ENCODE data around the gene KMT2C. TPM values are rescaled to one million over a fixed set of nuclear protein-coding genes. Genes with fewer than 3 reads are reported as not detected.

Gene KMT2C
- total and polyA plus RNA-seq, 10 of the 15 experiments (the other 5 are each of a cell fraction or from before 2014, with no cell fraction given), result 3.3 to 45.2 (median 19.2) TPM

DNA sequence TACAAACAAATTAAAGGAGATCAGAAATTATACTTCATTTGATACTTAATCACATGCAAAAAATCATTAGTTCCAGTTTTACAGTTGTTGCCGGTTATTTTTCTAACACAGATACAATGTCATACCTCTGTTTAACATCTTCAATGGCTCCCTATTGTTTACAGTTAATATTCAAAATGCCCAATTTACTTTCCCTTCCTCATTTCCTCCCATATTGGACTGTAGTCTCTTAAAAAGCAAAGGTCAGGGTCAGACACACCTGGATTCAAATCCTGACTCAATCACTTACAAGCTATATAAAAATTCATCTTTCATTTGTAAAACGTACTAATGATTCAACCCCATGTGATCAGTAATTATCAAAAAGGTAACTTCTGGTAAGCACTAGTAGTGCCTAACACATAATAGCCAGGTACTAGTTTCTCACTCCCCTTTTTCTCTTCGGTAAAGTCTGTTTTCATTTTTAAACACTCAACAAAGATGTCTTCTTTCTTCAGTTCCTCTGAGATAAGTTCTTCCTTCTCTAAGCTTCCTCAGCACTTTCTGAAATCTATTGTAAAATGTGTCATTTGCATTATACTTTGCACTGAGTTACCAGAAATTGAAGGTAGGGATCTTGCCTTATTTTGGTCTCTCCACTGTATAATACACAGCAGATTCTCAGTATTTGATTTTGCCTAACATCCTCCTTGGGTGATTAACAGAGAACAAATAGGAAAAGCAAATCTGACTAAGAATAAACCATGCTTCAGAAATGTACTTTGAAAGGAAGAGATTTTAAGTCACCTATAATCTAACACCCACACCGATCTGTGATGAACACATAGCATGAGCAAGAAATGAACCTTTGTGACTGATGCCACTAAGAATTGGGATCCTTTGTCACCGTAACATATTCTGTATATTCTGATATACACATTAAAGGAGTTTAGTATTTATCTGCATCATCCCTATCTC lies 16.1 kb downstream of the KMT2C start:
- DNase-seq (ENCODE audit: low read depth, low spot score), result no peak
- intact Hi-C loops (cut with micrococcal nuclease; ENCODE audit: unreplicated experiment), result no loop called here
- Histone ChIP-seq H3K4me3 (0 out of 2 replicates have a peak overlapping the region, but pooled peaks have one; percentile 6), H3K4me2 (ENCODE audit: control insufficient read depth, insufficient read depth) (peak overlapping the region; percentile 30), H2AFZ (ENCODE audit: control insufficient read depth, low read depth, low read length) (no peak overlapping the region), H3K27me3 (replicated peaks in 1 of 2; ENCODE audit: control insufficient read depth in 2 of 2, insufficient read depth in 2 of 2, low read length in 1 of 2) (no peaks in the 10 kb centered on the region), H3K79me2 (ENCODE audit: control insufficient read depth, insufficient read depth, low read length) (peaks cover 74% of the 10 kb centered on the region), H3K36me3 (ENCODE audit: control insufficient read depth in 2 of 2, insufficient read depth in 2 of 2, low read length in 1 of 2) (peaks cover 0 to 4% of the 10 kb centered on the region in 2 experiments; a peak in 1 of 4 replicates), H3K4me1 (ENCODE audit: control insufficient read depth, insufficient read depth, low read length) (peaks cover 4% of the 10 kb centered on the region; the same call in 1 of the 2 replicates), H3K27ac (ENCODE audit: control insufficient read depth, insufficient read depth) (no peak overlapping the region), H4K20me1 (ENCODE audit: control insufficient read depth, insufficient read depth) (no peaks in the 10 kb centered on the region), H3K9me3 (replicated peaks; ENCODE audit: control insufficient read depth, insufficient read depth, low read length) (peaks cover 22% of the 10 kb centered on the region), H3K9ac (ENCODE audit: control insufficient read depth, insufficient read depth, low read length) (no peak overlapping the region)
- ATAC-seq, result no peak; the same call in 1 of the 3 replicates
- FAIRE-seq, result no peak
- ChIA-PET RAD21 (ENCODE audit: unreplicated experiment) (no interaction called here), POLR2A (interaction anchor here (0.5 kb wide), 1 partner anchor 166 kb away, joined by 5 read pairs; no protein-coding TSS in a partner anchor), SMC1A (ENCODE audit: uncharacterized antibody, unreplicated experiment) (interaction anchor here (1.0 kb wide), 1 partner anchor 9 kb away, joined by 3 read pairs; no protein-coding TSS in a partner anchor), CTCF (no interaction called here)
- TF ChIP-seq, protein P1, sequence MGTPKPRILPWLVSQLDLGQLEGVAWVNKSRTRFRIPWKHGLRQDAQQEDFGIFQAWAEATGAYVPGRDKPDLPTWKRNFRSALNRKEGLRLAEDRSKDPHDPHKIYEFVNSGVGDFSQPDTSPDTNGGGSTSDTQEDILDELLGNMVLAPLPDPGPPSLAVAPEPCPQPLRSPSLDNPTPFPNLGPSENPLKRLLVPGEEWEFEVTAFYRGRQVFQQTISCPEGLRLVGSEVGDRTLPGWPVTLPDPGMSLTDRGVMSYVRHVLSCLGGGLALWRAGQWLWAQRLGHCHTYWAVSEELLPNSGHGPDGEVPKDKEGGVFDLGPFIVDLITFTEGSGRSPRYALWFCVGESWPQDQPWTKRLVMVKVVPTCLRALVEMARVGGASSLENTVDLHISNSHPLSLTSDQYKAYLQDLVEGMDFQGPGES (IDR thresholded peaks at IDR 0.05), result no peak
- TF ChIP-seq NR2F1 (conservative IDR thresholded peaks at IDR 0.05), result 0 out of 2 replicates have a peak, but pooled peaks have one; percentile 17
- BruUV-seq (replicated peaks), result TSS peak; percentile 25
- in situ Hi-C loops (cut with MboI), result no loop called here
- WGBS (ENCODE audit: insufficient coverage, insufficient replicate concordance, low lambda C conversion rate, missing lambda C conversion rate), result 49% methylated on average over 5 of the region's 5 CpGs

DNA sequence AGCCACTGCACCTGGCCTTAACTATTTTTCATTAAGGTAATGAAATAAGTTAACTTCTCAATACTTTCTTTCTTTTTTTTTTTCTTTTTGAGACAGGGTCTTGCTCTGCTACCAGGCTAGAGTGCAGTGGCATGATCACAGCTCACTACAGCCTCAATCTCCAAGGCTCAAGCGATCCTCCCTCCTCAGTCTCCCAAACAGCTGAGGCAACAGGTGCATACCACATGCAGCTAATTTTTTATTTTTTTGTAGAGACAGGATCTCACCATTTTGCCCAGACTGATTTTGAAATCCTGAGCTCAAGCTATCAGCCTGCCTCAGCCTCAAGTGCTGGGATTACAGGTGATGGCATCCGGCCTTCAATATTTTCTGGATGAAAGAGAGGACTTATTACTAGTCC lies 21.0 kb downstream of the KMT2C start:
- intact Hi-C loops (cut with micrococcal nuclease; ENCODE audit: unreplicated experiment) (no loop called here), in situ Hi-C loops (cut with MboI) (no loop called here)
- ChIA-PET POLR2A (interaction anchor here (0.6 to 1.9 kb wide), 3 partner anchors 10 to 82 kb away, joined by 3 to 4 read pairs (median 3); no protein-coding TSS in a partner anchor), RAD21 (ENCODE audit: unreplicated experiment) (no interaction called here), CTCF (no interaction called here), SMC1A (ENCODE audit: uncharacterized antibody, unreplicated experiment) (interaction anchor here (2.3 kb wide), 1 partner anchor 14 kb away, joined by 7 read pairs; no protein-coding TSS in a partner anchor)
- ATAC-seq (no peak), DNase-seq (ENCODE audit: low read depth, low spot score) (no peak), FAIRE-seq (no peak)
- no peaks in the 10 kb centered on the region; the same call in 2 of the 3 replicates for H3K9me3 ChIP-seq (replicated peaks; ENCODE audit: control insufficient read depth, insufficient read depth, low read length)
- no peak overlapping the region for H3K4me3 ChIP-seq
- H3K36me3 ChIP-seq (ENCODE audit: control insufficient read depth in 2 of 2, insufficient read depth in 2 of 2, low read length in 1 of 2), result no peaks in the 10 kb centered on the region
- H3K9ac ChIP-seq (ENCODE audit: control insufficient read depth, insufficient read depth, low read length), result no peak overlapping the region
- H2AFZ ChIP-seq (ENCODE audit: control insufficient read depth, low read depth, low read length), result no peak overlapping the region
- H3K27ac ChIP-seq (ENCODE audit: control insufficient read depth, insufficient read depth), result no peak overlapping the region
- 96% methylated on average over 2 of the region's 2 CpGs for WGBS (ENCODE audit: insufficient coverage, insufficient replicate concordance, low lambda C conversion rate, missing lambda C conversion rate)
- no peaks in the 10 kb centered on the region for H4K20me1 ChIP-seq (ENCODE audit: control insufficient read depth, insufficient read depth)
- H3K4me1 ChIP-seq (ENCODE audit: control insufficient read depth, insufficient read depth, low read length), result no peaks in the 10 kb centered on the region
- H3K79me2 ChIP-seq (ENCODE audit: control insufficient read depth, insufficient read depth, low read length), result peaks cover 66% of the 10 kb centered on the region
- no peak overlapping the region for H3K4me2 ChIP-seq (ENCODE audit: control insufficient read depth, insufficient read depth)
- H3K27me3 ChIP-seq (replicated peaks in 1 of 2; ENCODE audit: control insufficient read depth in 2 of 2, insufficient read depth in 2 of 2, low read length in 1 of 2), result no peaks in the 10 kb centered on the region
- BruUV-seq (replicated peaks), result no TSS peak
- TF ChIP-seq SMAD5 (IDR thresholded peaks at IDR 0.05; ENCODE audit: low read depth) (no peak), CREM (IDR thresholded peaks at IDR 0.05; ENCODE audit: low read depth) (no peak), NFYB (IDR thresholded peaks at IDR 0.05; ENCODE audit: insufficient read depth, low read depth, low read length) (no peak), RAD51 (IDR thresholded peaks at IDR 0.05) (no peak), NR2F1 (conservative IDR thresholded peaks at IDR 0.05) (no peak), KDM1A (IDR thresholded peaks at IDR 0.05; ENCODE audit: borderline replicate concordance) (no peak), BCL11A (IDR thresholded peaks at IDR 0.05; ENCODE audit: low read depth, low read length) (no peak)
- TF ChIP-seq, protein P2, sequence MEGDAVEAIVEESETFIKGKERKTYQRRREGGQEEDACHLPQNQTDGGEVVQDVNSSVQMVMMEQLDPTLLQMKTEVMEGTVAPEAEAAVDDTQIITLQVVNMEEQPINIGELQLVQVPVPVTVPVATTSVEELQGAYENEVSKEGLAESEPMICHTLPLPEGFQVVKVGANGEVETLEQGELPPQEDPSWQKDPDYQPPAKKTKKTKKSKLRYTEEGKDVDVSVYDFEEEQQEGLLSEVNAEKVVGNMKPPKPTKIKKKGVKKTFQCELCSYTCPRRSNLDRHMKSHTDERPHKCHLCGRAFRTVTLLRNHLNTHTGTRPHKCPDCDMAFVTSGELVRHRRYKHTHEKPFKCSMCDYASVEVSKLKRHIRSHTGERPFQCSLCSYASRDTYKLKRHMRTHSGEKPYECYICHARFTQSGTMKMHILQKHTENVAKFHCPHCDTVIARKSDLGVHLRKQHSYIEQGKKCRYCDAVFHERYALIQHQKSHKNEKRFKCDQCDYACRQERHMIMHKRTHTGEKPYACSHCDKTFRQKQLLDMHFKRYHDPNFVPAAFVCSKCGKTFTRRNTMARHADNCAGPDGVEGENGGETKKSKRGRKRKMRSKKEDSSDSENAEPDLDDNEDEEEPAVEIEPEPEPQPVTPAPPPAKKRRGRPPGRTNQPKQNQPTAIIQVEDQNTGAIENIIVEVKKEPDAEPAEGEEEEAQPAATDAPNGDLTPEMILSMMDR (IDR thresholded peaks at IDR 0.05 in 2 of 3, conservative IDR thresholded peaks at IDR 0.05 in 1 of 3; ENCODE audit: control insufficient read depth in 2 of 3, extremely low read depth in 1 of 3, insufficient read depth in 1 of 3, low read depth in 3 of 3, low read length in 3 of 3), result no peak
- TF ChIP-seq, protein P3, sequence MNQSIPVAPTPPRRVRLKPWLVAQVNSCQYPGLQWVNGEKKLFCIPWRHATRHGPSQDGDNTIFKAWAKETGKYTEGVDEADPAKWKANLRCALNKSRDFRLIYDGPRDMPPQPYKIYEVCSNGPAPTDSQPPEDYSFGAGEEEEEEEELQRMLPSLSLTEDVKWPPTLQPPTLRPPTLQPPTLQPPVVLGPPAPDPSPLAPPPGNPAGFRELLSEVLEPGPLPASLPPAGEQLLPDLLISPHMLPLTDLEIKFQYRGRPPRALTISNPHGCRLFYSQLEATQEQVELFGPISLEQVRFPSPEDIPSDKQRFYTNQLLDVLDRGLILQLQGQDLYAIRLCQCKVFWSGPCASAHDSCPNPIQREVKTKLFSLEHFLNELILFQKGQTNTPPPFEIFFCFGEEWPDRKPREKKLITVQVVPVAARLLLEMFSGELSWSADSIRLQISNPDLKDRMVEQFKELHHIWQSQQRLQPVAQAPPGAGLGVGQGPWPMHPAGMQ (IDR thresholded peaks at IDR 0.05; ENCODE audit: borderline replicate concordance), result no peak

All from GM12878 (cell line).